ENCODE data around the gene ADPRS. TPM values are rescaled to one million over a fixed set of nuclear protein-coding genes. Genes with fewer than 3 reads are reported as not detected.

ADPRS gene
- total RNA-seq, 1 experiment from 2014 or later = 27.8 TPM

DNA sequence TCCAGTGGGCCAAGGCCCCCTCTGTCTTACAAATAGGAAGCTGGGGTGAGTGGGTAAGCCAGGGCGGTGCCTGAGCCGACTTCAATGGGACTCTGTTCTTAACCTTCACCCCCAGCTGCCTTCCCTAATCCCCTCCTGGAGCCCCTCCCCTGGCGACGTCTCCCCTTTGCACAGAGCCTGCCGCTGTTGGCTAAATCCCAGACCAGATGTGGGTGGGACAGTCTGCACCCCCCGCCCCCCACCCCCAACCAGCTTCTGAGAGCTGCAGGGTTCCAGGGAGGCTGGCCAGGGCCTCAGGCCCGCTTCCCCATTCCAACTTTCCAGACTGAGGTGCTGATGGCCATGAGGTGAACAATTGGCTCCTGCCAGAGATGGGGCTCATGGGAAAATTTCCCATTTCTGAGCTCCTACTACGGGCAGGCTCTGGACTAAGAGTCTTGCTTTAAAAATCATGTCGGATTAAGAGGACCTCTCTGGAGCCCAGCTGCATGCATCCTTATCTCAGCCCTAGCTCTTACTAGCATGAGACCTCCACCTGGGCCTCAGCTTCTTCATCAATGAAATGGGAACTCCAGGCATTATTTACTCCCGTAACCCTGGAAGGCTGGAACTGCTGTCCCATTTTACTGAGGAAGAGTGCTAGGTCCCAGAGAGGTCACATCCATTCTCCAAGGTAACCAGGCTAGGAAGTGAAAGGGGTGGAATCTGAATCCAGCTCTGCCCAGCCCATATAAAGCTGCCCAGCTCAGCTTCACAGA, 29.9 kb downstream of the ADPRS start:
- no CpG with 5 or more reads among the region's 10 CpGs for WGBS (ENCODE audit: extremely low coverage, insufficient read length, low lambda C conversion rate)

More for the DNA sequence above, 29.9 kb downstream of the ADPRS start:
- no peaks in the 10 kb centered on the region for H3K79me1 ChIP-seq (ENCODE audit: insufficient read depth, low read depth, low read length, poor library complexity, severe bottlenecking)
- H2BK120ac ChIP-seq (ENCODE audit: low read depth, low read length, poor library complexity, severe bottlenecking) = no peak overlapping the region
- H3K27me3 Mint-ChIP-seq (ENCODE audit: low read depth) = peaks cover 20% of the 10 kb centered on the region
- no peak overlapping the region for H3K4ac ChIP-seq (ENCODE audit: low read depth, low read length)
- H2AFZ ChIP-seq (ENCODE audit: low read length) = no peak overlapping the region
- no peak overlapping the region for H3K9ac ChIP-seq (ENCODE audit: extremely low read depth, insufficient read length, low read length)
- no peaks in the 10 kb centered on the region for H3K9me3 ChIP-seq (ENCODE audit: control insufficient read depth, low read depth, low read length)
- H3K18ac ChIP-seq (ENCODE audit: insufficient read length, low read depth, low read length) = no peak overlapping the region
- H2AK5ac ChIP-seq (ENCODE audit: insufficient read length, low read length) = no peak overlapping the region
- no peak overlapping the region for H4K5ac ChIP-seq (ENCODE audit: insufficient read length, low read depth, low read length)
- no peaks in the 10 kb centered on the region for H4K20me1 ChIP-seq (ENCODE audit: control insufficient read depth, insufficient read depth, insufficient read length)
- H3K27ac ChIP-seq (ENCODE audit: insufficient read length, low read depth, low read length) = no peak overlapping the region
- no peaks in the 10 kb centered on the region for H3K4me1 ChIP-seq (ENCODE audit: insufficient read depth, low read length)
- no peak overlapping the region for H2BK15ac ChIP-seq (ENCODE audit: low read depth, low read length)
- no peak overlapping the region for H3K4me3 Mint-ChIP-seq
- TF ChIP-seq CTCF (conservative IDR thresholded peaks at IDR 0.05) = no peak
- peaks cover 3% of the 10 kb centered on the region; the same call in 1 of the 2 replicates for H3K27me3 ChIP-seq (ENCODE audit: insufficient read depth, low read length)
- H4K91ac ChIP-seq (ENCODE audit: insufficient read length, low read depth, low read length) = no peak overlapping the region
- no peak overlapping the region for H2BK20ac ChIP-seq (ENCODE audit: low read depth, low read length, poor library complexity, severe bottlenecking)
- no peaks in the 10 kb centered on the region for H3K36me3 Mint-ChIP-seq (ENCODE audit: insufficient read depth in 1 of 3, low read depth in 3 of 3)
- H3K9me3 Mint-ChIP-seq = no peaks in the 10 kb centered on the region
- H3K23ac ChIP-seq (ENCODE audit: insufficient read length, low read depth, low read length) = no peak overlapping the region
- H4K8ac ChIP-seq (replicated peaks; ENCODE audit: insufficient read length, low read depth, low read length) = no peak overlapping the region
- H3T11ph ChIP-seq (ENCODE audit: low read length) = no peak overlapping the region
- H3K56ac ChIP-seq (ENCODE audit: insufficient read length, low read depth, low read length) = no peak overlapping the region
- H3K79me2 ChIP-seq (ENCODE audit: insufficient read depth, low read length) = no peaks in the 10 kb centered on the region
- H3K14ac ChIP-seq (ENCODE audit: insufficient read depth, low read length) = no peak overlapping the region
- peaks cover 7 to 30% of the 10 kb centered on the region in 2 experiments for H3K4me1 Mint-ChIP-seq
- H3K23me2 ChIP-seq (ENCODE audit: insufficient read length, low read depth, low read length, poor library complexity, severe bottlenecking) = no peaks in the 10 kb centered on the region
- no peak for DNase-seq
- H3K4me2 ChIP-seq (ENCODE audit: insufficient read depth, insufficient read length, low read length) = no peak overlapping the region
- H3K27ac Mint-ChIP-seq = no peak overlapping the region
- no peak overlapping the region for H2BK5ac ChIP-seq (ENCODE audit: insufficient read length, low read length)
- H2BK12ac ChIP-seq (ENCODE audit: insufficient read length, low read depth, low read length) = no peak overlapping the region
